ENCODE measurements around the gene MDH1. TPM values are rescaled to one million over a fixed set of nuclear protein-coding genes. Genes with fewer than 3 reads are reported as not detected.

The MDH1 gene
- total and polyA plus RNA-seq, 9 of the 15 experiments (the other 6 are each of a cell fraction or from before 2014, with no cell fraction given): 191 to 1,225 (median 284) TPM

GRCh38 chr2:63588385-63589147 is at the start of gene MDH1, which contains the start of gene WDPCP (continued):
- TF ChIP-seq ARID4B (CRISPR knock-in tag; IDR thresholded peaks at IDR 0.05) (peak; percentile 70), NFIC (IDR thresholded peaks at IDR 0.05) (peak; percentile 22; the same call in 1 of the 2 replicates), MAX (CRISPR knock-in tag; IDR thresholded peaks at IDR 0.05) (peak; percentile 42), SMARCA5 (IDR thresholded peaks at IDR 0.05) (no peak), NFE2 (IDR thresholded peaks at IDR 0.05; ENCODE audit: low read depth) (no peak), IRF1 (CRISPR knock-in tag; IDR thresholded peaks at IDR 0.05; ENCODE audit: borderline replicate concordance) (no peak), NFXL1 (CRISPR knock-in tag; IDR thresholded peaks at IDR 0.05) (no peak), USF1 (CRISPR knock-in tag; IDR thresholded peaks at IDR 0.05) (no peak), PCBP1 (IDR thresholded peaks at IDR 0.05; ENCODE audit: low read depth, low read length, poor library complexity, severe bottlenecking) (peak; percentile 70), ARHGAP35 (IDR thresholded peaks at IDR 0.05; ENCODE audit: partially characterized antibody) (no peak), RBM14 (IDR thresholded peaks at IDR 0.05; ENCODE audit: borderline replicate concordance, insufficient read depth, low read depth, low read length) (no peak), RAD51 (IDR thresholded peaks at IDR 0.05; ENCODE audit: borderline replicate concordance, low read depth) (no peak), FOXJ3 (CRISPR knock-in tag; IDR thresholded peaks at IDR 0.05) (no peak), ZNF282 (CRISPR knock-in tag; IDR thresholded peaks at IDR 0.05) (no peak), HBP1 (CRISPR knock-in tag; IDR thresholded peaks at IDR 0.05) (no peak)

Data from K562 (cell line).